A673 (cell line): Measurements from ENCODE around the gene ARMH2.

Experiments
- CTCF ChIP-seq: fragments of 300-800, 200-600 bp; sonication (generic); conservative IDR thresholded peaks from 2 replicates; pipeline ENCODE4 v1.5.1; 2017; ENCODE audit warnings: low read depth, mild to moderate bottlenecking, antibody characterized with exemption, low read length, moderate library complexity, mixed read lengths
- EZH2 ChIP-seq: fragments of 200-600 bp; sonication (generic); IDR thresholded peaks from 2 replicates; pipeline ENCODE4 v1.6.1; 2017; ENCODE audit warnings: borderline replicate concordance, low read depth, mild to moderate bottlenecking, mixed read lengths, antibody characterized with exemption, low read length; ENCODE audit not compliant: poor library complexity, severe bottlenecking

DNA sequence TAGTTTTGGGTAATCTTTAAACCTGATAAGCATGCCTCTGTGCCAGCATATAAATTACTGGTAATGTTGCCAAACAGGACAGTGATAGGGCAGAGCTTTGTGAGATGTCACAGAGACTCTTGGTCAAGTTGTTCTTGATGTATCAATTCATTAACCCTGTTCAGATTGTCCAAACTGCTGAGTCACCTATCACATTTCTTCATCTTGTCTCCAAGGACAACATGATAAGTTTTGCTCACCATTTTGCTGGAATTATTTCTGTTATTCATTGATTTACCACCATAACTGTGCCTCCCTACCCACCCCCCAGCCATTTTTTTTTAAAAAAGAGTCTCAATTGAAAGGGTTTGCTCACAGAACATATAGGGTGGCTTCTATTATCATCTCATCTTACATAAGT is 43.4 kb downstream of the ARMH2 start:
- TF ChIP-seq CTCF (no peak), EZH2 (no peak)
